ENCODE results near the gene ZBTB7A. TPM values are rescaled to one million over a fixed set of nuclear protein-coding genes. Genes with fewer than 3 reads are reported as not detected.

ZBTB7A gene
- total RNA-seq, 1 experiment from 2014 or later = 25.9 TPM

DNA sequence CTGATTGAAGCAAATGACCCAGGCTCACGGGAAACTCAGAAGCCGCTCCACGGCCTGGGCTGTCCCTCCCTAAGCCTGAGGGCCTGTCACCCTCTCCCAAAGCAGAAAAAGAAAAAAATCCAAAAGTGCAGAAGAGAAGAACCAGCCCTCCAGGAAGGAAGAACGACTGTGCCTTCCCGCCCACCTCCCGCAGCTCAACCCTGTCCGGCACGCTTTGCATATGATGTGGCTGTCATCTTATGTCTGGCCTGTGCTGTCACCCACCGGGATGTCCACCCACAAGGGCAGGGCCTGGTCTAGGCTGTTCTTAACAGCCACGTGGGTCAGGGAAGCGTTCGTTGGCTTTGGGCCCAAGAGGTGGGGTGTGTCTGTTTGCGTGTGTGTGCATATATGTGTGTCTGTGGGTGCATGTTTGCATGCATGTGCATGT lies 13.7 kb downstream of the ZBTB7A start:
- intact Hi-C loops (cut with micrococcal nuclease; ENCODE audit: unreplicated experiment) = no loop called here
- no peaks in the 10 kb centered on the region for H3K4me1 ChIP-seq (ENCODE audit: insufficient read depth, low read length, poor library complexity, severe bottlenecking)
- TF ChIP-seq, protein P1, sequence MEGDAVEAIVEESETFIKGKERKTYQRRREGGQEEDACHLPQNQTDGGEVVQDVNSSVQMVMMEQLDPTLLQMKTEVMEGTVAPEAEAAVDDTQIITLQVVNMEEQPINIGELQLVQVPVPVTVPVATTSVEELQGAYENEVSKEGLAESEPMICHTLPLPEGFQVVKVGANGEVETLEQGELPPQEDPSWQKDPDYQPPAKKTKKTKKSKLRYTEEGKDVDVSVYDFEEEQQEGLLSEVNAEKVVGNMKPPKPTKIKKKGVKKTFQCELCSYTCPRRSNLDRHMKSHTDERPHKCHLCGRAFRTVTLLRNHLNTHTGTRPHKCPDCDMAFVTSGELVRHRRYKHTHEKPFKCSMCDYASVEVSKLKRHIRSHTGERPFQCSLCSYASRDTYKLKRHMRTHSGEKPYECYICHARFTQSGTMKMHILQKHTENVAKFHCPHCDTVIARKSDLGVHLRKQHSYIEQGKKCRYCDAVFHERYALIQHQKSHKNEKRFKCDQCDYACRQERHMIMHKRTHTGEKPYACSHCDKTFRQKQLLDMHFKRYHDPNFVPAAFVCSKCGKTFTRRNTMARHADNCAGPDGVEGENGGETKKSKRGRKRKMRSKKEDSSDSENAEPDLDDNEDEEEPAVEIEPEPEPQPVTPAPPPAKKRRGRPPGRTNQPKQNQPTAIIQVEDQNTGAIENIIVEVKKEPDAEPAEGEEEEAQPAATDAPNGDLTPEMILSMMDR (conservative IDR thresholded peaks at IDR 0.05; ENCODE audit: low read depth, low read length) = no peak
- TF ChIP-seq EZH2 (IDR thresholded peaks at IDR 0.05; ENCODE audit: borderline replicate concordance, low read depth, low read length, poor library complexity, severe bottlenecking) = no peak
- CTCF ChIA-PET = no interaction called here
- no peak for DNase-seq (ENCODE audit: low spot score)
- H3K36me3 ChIP-seq (ENCODE audit: insufficient read depth, low read length, poor library complexity, severe bottlenecking) = peaks cover 37% of the 10 kb centered on the region
- no peaks in the 10 kb centered on the region for H3K27me3 ChIP-seq (replicated peaks; ENCODE audit: insufficient read depth, low read depth, low read length, poor library complexity)
- H3K9me3 ChIP-seq (ENCODE audit: low read depth, low read length, poor library complexity, severe bottlenecking) = no peaks in the 10 kb centered on the region
- POLR2A ChIA-PET (ENCODE audit: low non-redundant PET) = no interaction called here
- no peak overlapping the region for H3K4me3 ChIP-seq (ENCODE audit: low read depth, low read length, poor library complexity, severe bottlenecking)
- BruUV-seq (replicated peaks) = no TSS peak
- H3K27ac ChIP-seq (ENCODE audit: low read depth, low read length, poor library complexity, severe bottlenecking) = no peak overlapping the region

DNA sequence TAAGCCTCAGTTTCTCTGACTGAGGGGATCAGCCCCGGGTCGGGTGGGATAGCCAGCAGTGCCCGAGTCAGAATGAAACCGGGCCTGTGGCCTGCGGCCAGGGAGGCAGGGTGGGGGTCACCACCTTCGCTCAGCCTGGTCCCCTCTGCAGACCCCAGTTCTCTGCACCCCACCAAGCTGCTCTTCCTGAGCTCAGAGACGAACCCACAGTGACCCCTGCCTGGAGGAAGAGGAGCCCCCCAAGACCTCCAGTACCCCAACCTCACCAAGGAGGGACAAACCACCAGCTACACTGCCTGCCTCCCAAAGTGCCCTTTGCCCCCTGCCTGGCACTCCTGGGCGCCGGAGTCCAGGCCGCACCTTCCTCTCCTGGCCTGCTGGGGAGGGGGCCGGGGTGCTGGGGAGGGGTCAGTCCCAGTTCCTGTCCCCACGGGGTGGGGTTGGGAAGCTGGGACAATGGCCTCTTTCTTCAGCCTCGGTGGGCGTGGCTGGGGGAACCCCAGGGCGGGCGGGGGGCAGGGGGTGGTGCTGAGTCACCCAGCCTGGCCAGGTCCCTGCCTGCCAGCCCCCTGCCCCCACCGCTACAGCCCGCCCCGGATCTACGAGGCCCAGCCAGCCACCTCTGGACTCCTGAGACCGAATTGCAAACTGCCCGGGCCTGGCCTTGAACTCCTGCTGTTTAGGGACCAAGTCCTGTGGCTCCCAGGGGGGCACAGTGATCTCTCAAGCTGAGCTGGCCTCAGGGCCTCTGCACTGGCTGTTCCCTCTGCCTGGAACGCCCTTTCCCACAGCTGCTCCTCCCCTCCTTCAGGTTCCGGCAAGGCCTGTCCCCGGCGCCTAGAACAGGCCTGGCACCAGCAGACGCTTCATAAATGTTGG lies 14.3 kb downstream of the ZBTB7A start:
- TF ChIP-seq, protein P1 (conservative IDR thresholded peaks at IDR 0.05; ENCODE audit: low read depth, low read length) = no peak
- TF ChIP-seq EZH2 (IDR thresholded peaks at IDR 0.05; ENCODE audit: borderline replicate concordance, low read depth, low read length, poor library complexity, severe bottlenecking) = no peak
- H3K27ac ChIP-seq (ENCODE audit: low read depth, low read length, poor library complexity, severe bottlenecking) = no peak overlapping the region
- H3K27me3 ChIP-seq (replicated peaks; ENCODE audit: insufficient read depth, low read depth, low read length, poor library complexity) = no peaks in the 10 kb centered on the region
- no peak overlapping the region for H3K4me3 ChIP-seq (ENCODE audit: low read depth, low read length, poor library complexity, severe bottlenecking)
- BruUV-seq (replicated peaks) = no TSS peak
- POLR2A ChIA-PET (ENCODE audit: low non-redundant PET) = no interaction called here
- no peaks in the 10 kb centered on the region for H3K9me3 ChIP-seq (ENCODE audit: low read depth, low read length, poor library complexity, severe bottlenecking)
- no peaks in the 10 kb centered on the region for H3K4me1 ChIP-seq (ENCODE audit: insufficient read depth, low read length, poor library complexity, severe bottlenecking)
- no peak for DNase-seq (ENCODE audit: low spot score)
- H3K36me3 ChIP-seq (ENCODE audit: insufficient read depth, low read length, poor library complexity, severe bottlenecking) = peaks cover 37% of the 10 kb centered on the region
- intact Hi-C loops (cut with micrococcal nuclease; ENCODE audit: unreplicated experiment) = no loop called here
- CTCF ChIA-PET = no interaction called here

DNA sequence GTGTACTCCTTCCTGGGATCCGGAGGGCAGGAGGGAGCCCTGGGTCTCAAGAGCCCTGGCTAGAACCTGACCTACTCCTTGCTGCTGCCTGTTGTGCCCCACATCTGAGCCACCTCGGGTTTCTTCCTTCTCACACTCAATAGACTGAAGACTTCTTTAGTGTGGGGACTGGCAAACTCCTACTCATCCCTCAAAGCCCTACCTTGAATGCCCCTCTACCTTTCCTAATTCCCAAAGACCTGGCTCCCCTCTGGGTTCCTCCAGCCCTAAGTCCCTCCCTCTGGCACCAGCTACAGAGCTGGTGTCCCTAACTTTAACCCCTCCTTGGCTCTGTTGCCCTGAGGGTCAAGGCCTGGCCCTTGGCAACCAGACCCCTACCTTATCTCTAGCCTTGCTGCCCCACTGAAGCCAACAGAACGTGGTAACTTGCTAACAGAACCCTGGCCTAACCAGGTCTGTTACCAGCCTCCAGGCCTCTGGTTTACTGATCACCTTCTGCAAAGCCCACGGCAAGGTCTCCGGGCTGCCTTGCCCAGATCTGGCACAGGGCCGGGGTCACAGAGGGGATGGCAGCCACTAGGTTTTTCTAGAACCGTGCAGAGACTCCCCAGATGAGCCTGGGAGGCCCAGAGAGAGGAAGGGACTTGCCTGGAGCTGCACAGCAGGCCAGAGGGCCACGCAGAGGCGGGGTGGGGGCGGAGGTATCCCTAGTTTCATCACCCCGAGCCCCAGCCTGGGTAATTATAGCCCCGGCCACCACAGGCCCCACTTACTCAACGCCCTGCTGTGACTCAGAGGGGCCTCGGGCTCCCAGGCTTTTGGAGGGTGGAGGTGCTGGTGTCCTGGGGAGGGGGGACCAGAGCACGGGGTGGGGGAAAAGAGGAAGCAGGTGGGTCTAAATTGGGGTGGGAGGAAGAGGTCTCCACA lies 15.3 kb downstream of the ZBTB7A start:
- TF ChIP-seq, protein P1 (conservative IDR thresholded peaks at IDR 0.05; ENCODE audit: low read depth, low read length) = no peak
- no peak for TF ChIP-seq EZH2 (IDR thresholded peaks at IDR 0.05; ENCODE audit: borderline replicate concordance, low read depth, low read length, poor library complexity, severe bottlenecking)
- H3K36me3 ChIP-seq (ENCODE audit: insufficient read depth, low read length, poor library complexity, severe bottlenecking) = peaks cover 37% of the 10 kb centered on the region
- POLR2A ChIA-PET (ENCODE audit: low non-redundant PET) = no interaction called here
- no peaks in the 10 kb centered on the region for H3K9me3 ChIP-seq (ENCODE audit: low read depth, low read length, poor library complexity, severe bottlenecking)
- no TSS peak for BruUV-seq (replicated peaks)
- DNase-seq (ENCODE audit: low spot score) = no peak
- H3K4me3 ChIP-seq (ENCODE audit: low read depth, low read length, poor library complexity, severe bottlenecking) = no peak overlapping the region
- H3K27ac ChIP-seq (ENCODE audit: low read depth, low read length, poor library complexity, severe bottlenecking) = no peak overlapping the region
- CTCF ChIA-PET = no interaction called here
- intact Hi-C loops (cut with micrococcal nuclease; ENCODE audit: unreplicated experiment) = no loop called here
- H3K27me3 ChIP-seq (replicated peaks; ENCODE audit: insufficient read depth, low read depth, low read length, poor library complexity) = no peaks in the 10 kb centered on the region
- H3K4me1 ChIP-seq (ENCODE audit: insufficient read depth, low read length, poor library complexity, severe bottlenecking) = no peaks in the 10 kb centered on the region

Measured in A673 (cell line).